Right lobe of liver (tissue), 6 donors: ENCODE measurements around the gene PRKCZ. TPM values are rescaled to one million over a fixed set of nuclear protein-coding genes. Genes with fewer than 3 reads are reported as not detected.

Source experiments
- ATAC-seq, 4 donors: fragments of 200-7000 bp; cut with Tn5 transposase; one replicate each; pipeline ENCODE4 v1.9.1; 2020; ENCODE audit warnings: mild to moderate bottlenecking in 4 of 4, moderate library complexity in 4 of 4
- DNase-seq, 3 donors: peaks; one replicate each; pipeline ENCODE4 v3.0.0-alpha.2; 2020
- H3K27ac ChIP-seq, 3 donors: fragments of 200-600 bp; one replicate each; pipeline ENCODE4 v1.8.0; 2022
- H3K27me3 ChIP-seq, 2 donors: fragments of 200-600 bp; one replicate each; pipeline ENCODE4 v1.8.0; 2022
- H3K36me3 ChIP-seq, 4 donors: fragments of 200-600 bp; sonication (generic) in 1 of 4; one replicate each; pipeline versions ENCODE4 v1.5.1 to v1.8.0; 2017 to 2022; ENCODE audit warnings: control low read depth in 1 of 4
- H3K4me1 ChIP-seq, 4 donors: fragments of 200-600 bp; sonication (generic) in 1 of 4; one replicate each; pipeline versions ENCODE4 v1.5.1 to v1.8.0; 2017 to 2022; ENCODE audit warnings: control low read depth in 1 of 4
- H3K4me3 ChIP-seq, 3 donors: fragments of 200-600 bp; one replicate each; pipeline ENCODE4 v1.8.0; 2022
- H3K9me3 ChIP-seq, 4 donors: fragments of 200-600 bp; sonication (generic) in 1 of 4; one replicate each; pipeline versions ENCODE4 v1.5.1 to v1.8.0; 2017 to 2022; ENCODE audit warnings: control low read depth in 1 of 4
- POLR2A ChIP-seq: fragments of 450-650 bp; IDR thresholded peaks from one replicate; pipeline ENCODE4 v1.6.1; 2017; ENCODE audit warnings: antibody characterized with exemption, mild to moderate bottlenecking
- WGBS: methylation state at CpG from one replicate; pipeline ENCODE4 v1.1.6; 2018; ENCODE audit warnings: low coverage, low lambda C conversion rate; ENCODE audit not compliant: insufficient coverage; ENCODE audit errors: missing lambda C conversion rate; 5-methylcytosine and 5-hydroxymethylcytosine counted together
- intact Hi-C, 2 donors: fragments of 100-400 bp; cut with DNase I; formaldehyde crosslinking; loops; one replicate each; pipeline versions ENCODE4 v1.11.2 to v1.14.1; 2022
- total RNA-seq, 6 experiments: library from RNA; depleted of rRNA in 2 of 6; stranded (reverse); fragments of >200 nt in 2 of 6; fragmentation: NEBNext Ultra II Directional in 3 of 6; extraction: Animal tissue kit (Norgen Biotek cat#: 25700) in 3 of 6; gene quantifications; one replicate each; pipeline versions ENCODE4 v1.1.0 to v1.2.4, GENCODE V29; 2016 to 2023
- TF ChIP-seq, protein P1 (sequence below), 4 donors: fragments of 200-600 bp in 3 of 4; fragments of 450-650 bp in 1 of 4; IDR thresholded peaks; one replicate each; pipeline versions ENCODE4 v1.5.1 to v1.8.0; 2016 to 2022; ENCODE audit warnings: antibody characterized with exemption in 4 of 4, mild to moderate bottlenecking in 2 of 4
- donor health status: DM: no; HTN: yes; CAD: no.
- donor health status: DM: no; HTN: no; CAD: no.
- donor health status: DM: no; HTN: no; CAD: no.
- donor health status: DM: no; HTN: yes; CAD: no.
- donor health status: DM: no; HTN: yes; CAD: no.

The PRKCZ gene
- total RNA-seq, 6 experiments from 2014 or later: 10.3 to 20.1 (median 15.8) TPM

- Histone ChIP-seq H3K36me3 (peaks cover 0 to 5% (median 0%) of the 10 kb centered on the region in 4 donors), H3K27ac (no peak overlapping the region), H3K4me3 (no peak overlapping the region), H3K9me3 (no peaks in the 10 kb centered on the region), H3K27me3 (no peaks in the 10 kb centered on the region), H3K4me1 (no peaks in the 10 kb centered on the region)
- no peak for DNase-seq
- TF ChIP-seq, protein P1, sequence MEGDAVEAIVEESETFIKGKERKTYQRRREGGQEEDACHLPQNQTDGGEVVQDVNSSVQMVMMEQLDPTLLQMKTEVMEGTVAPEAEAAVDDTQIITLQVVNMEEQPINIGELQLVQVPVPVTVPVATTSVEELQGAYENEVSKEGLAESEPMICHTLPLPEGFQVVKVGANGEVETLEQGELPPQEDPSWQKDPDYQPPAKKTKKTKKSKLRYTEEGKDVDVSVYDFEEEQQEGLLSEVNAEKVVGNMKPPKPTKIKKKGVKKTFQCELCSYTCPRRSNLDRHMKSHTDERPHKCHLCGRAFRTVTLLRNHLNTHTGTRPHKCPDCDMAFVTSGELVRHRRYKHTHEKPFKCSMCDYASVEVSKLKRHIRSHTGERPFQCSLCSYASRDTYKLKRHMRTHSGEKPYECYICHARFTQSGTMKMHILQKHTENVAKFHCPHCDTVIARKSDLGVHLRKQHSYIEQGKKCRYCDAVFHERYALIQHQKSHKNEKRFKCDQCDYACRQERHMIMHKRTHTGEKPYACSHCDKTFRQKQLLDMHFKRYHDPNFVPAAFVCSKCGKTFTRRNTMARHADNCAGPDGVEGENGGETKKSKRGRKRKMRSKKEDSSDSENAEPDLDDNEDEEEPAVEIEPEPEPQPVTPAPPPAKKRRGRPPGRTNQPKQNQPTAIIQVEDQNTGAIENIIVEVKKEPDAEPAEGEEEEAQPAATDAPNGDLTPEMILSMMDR (IDR thresholded peaks at IDR 0.05): no peak
- no peak for TF ChIP-seq POLR2A
- 61% methylated on average over 8 of the region's 10 CpGs for WGBS
- peak; percentile 49 to 74 (median 61) for ATAC-seq
- intact Hi-C loops: no loop called here
Measured at GRCh38 chr1:2151252-2151651, 101.0 kb downstream of the PRKCZ start.

DNA sequence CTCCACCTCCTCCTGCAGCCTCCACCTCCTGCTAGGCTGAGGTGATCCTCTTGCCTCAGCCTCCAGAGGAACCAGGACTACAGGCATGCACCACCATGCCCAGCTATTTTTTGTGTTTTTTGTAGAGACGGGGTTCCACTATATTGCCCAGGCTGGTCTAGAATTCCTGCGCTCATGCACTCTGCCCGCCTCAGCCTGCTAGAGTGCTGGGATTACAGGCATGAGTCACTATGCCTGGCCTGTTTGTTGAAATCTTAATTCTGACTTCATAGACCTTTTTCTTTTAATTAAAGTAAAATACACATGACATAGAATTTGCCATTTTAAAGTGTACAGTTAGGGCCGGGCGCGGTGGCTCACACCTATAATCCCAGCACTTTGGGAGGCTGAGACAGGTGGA lies 101.7 kb downstream of the PRKCZ start:
- TF ChIP-seq POLR2A: no peak

GRCh38 chr1:2152954-2153353 lies 102.7 kb downstream of the PRKCZ start:
- no peak for TF ChIP-seq POLR2A
- TF ChIP-seq, protein P1 (IDR thresholded peaks at IDR 0.05): no peak
- H3K4me1 ChIP-seq: no peaks in the 10 kb centered on the region
- no peak overlapping the region for H3K4me3 ChIP-seq
- no peaks in the 10 kb centered on the region for H3K9me3 ChIP-seq
- 100% methylated on average over 1 of the region's 11 CpGs for WGBS
- intact Hi-C loops: no loop called here
- no peak for ATAC-seq
- H3K36me3 ChIP-seq: no peaks in the 10 kb centered on the region
- no peak overlapping the region for H3K27ac ChIP-seq
- DNase-seq: no peak
- H3K27me3 ChIP-seq: no peaks in the 10 kb centered on the region

More for the DNA sequence above, 101.7 kb downstream of the PRKCZ start:
- WGBS: 81% methylated on average over 6 of the region's 6 CpGs
- Histone ChIP-seq H3K36me3 (no peaks in the 10 kb centered on the region), H3K4me3 (no peak overlapping the region), H3K4me1 (no peaks in the 10 kb centered on the region), H3K27ac (no peak overlapping the region), H3K27me3 (no peaks in the 10 kb centered on the region), H3K9me3 (no peaks in the 10 kb centered on the region)
- DNase-seq: no peak
- intact Hi-C loops: no loop called here
- no peak for ATAC-seq

GRCh38 chr1:2154022-2154421 lies 103.8 kb downstream of the PRKCZ start:
- DNase-seq (no peak), ATAC-seq (no peak)
- intact Hi-C loops: no loop called here
- no peaks in the 10 kb centered on the region for H3K36me3 ChIP-seq
- no peaks in the 10 kb centered on the region for H3K4me1 ChIP-seq
- 88% methylated on average over 9 of the region's 21 CpGs for WGBS
- H3K9me3 ChIP-seq: no peaks in the 10 kb centered on the region
- H3K4me3 ChIP-seq: no peak overlapping the region
- TF ChIP-seq, protein P1 (IDR thresholded peaks at IDR 0.05): no peak
- TF ChIP-seq POLR2A: no peak
- no peaks in the 10 kb centered on the region for H3K27me3 ChIP-seq
- H3K27ac ChIP-seq: no peak overlapping the region

DNA sequence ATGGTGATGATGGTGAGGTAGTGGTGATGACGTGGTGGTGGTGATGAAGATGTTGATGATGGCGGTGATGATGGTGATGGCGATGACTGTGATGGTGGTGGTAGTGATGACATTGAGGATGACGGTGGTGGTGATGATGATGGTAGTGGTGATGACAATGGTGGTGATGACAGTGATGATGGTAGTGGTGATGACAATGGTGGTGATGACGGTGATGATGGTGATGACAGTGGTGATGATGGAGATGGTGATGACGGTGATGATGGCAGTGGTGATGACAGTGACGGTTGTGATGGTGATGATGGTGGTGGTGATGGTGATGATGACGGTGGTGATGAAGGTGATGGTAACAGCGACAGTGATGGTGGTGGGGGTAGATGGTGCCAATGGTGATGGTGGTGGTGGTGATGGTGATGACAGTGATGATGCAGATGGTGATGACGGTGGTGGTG lies 105.0 kb downstream of the PRKCZ start:
- TF ChIP-seq, protein P1 (IDR thresholded peaks at IDR 0.05): no peak
- no peak for TF ChIP-seq POLR2A
- Histone ChIP-seq H3K9me3 (no peaks in the 10 kb centered on the region), H3K4me1 (no peaks in the 10 kb centered on the region), H3K36me3 (no peaks in the 10 kb centered on the region), H3K27ac (no peak overlapping the region), H3K4me3 (no peak overlapping the region), H3K27me3 (no peaks in the 10 kb centered on the region)
- DNase-seq (no peak), ATAC-seq (no peak)
- intact Hi-C loops: no loop called here
- WGBS: 89% methylated on average over 10 of the region's 10 CpGs
